Stomach (tissue), 4 donors: ENCODE data around the gene MYCN.

ENCODE experiments used
- EP300 ChIP-seq: sonication (generic); formaldehyde crosslinking; IDR thresholded peaks from one replicate; pipeline ENCODE4 v1.6.1; 2017; ENCODE audit warnings: antibody characterized with exemption
- POLR2A ChIP-seq, 4 donors: fragments of 450-650 bp; IDR thresholded peaks; one replicate each; pipeline ENCODE4 v1.6.1; 2016; ENCODE audit warnings: antibody characterized with exemption in 4 of 4, control low read depth in 2 of 4, mild to moderate bottlenecking in 1 of 4, moderate library complexity in 1 of 4
- POLR2AphosphoS5 ChIP-seq, 3 donors: sonication (generic); formaldehyde crosslinking; IDR thresholded peaks; one replicate each; pipeline ENCODE4 v1.6.1; 2016; ENCODE audit warnings: antibody characterized with exemption in 3 of 3
- TF ChIP-seq, protein P1 (sequence below), 7 experiments: fragments of 450-650 bp in 4 of 7; fragments of 200-600 bp in 3 of 7; sonication (generic) in 3 of 7; IDR thresholded peaks; one replicate each; pipeline ENCODE4 v1.5.1; 2016 to 2019; ENCODE audit warnings: antibody characterized with exemption in 7 of 7, control low read depth in 2 of 7, mild to moderate bottlenecking in 1 of 7

DNA sequence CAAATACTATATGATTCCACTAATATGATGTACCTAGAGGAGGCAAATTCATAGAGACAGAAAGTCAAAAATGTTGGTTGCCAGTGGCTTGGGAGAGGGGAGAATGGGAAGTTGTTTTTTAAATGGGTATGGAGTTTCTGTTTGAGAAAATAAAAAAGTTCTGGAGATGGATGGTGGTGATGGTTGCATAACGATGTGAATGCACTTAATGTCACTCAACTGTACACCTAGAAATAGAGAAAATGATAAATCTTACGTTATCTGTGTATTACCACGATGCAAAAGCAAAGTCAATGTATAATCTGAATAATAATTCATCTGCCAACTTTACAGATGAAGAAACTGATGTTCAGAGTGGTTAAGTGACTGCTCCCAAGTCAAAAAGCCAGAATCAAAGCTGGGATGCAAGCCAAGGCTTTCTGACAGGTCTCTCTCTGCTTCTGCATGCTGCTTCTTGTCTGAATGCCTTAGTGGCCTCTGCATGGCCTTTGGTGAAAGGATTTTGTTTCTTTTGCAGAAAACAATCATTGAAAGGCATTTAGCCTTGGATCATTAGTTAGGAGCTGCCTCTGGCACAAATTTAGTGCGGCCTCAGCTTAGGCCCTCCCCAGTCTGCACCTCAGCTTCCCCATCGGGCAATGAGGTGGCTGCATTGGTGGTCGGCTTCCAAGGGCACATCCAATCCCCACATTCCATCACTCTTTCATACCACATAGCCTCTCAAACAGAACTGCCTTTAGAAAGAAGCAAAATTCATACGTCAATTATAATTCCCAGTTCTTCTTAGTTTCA is 46.5 kb upstream of the MYCN start:
- TF ChIP-seq, protein P1, sequence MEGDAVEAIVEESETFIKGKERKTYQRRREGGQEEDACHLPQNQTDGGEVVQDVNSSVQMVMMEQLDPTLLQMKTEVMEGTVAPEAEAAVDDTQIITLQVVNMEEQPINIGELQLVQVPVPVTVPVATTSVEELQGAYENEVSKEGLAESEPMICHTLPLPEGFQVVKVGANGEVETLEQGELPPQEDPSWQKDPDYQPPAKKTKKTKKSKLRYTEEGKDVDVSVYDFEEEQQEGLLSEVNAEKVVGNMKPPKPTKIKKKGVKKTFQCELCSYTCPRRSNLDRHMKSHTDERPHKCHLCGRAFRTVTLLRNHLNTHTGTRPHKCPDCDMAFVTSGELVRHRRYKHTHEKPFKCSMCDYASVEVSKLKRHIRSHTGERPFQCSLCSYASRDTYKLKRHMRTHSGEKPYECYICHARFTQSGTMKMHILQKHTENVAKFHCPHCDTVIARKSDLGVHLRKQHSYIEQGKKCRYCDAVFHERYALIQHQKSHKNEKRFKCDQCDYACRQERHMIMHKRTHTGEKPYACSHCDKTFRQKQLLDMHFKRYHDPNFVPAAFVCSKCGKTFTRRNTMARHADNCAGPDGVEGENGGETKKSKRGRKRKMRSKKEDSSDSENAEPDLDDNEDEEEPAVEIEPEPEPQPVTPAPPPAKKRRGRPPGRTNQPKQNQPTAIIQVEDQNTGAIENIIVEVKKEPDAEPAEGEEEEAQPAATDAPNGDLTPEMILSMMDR (IDR thresholded peaks at IDR 0.05): no peak
- no peak for TF ChIP-seq POLR2A (IDR thresholded peaks at IDR 0.05)
- TF ChIP-seq EP300: no peak
- TF ChIP-seq POLR2AphosphoS5 (IDR thresholded peaks at IDR 0.05): no peak
